OCI-LY1 (cell line): ENCODE measurements around the gene HLF.

Experiments used
- H2AFZ ChIP-seq: fragments of 200-600 bp; sonication (generic), shearing (Covaris generic); 2 replicates; pipeline ENCODE4 v1.6.0; 2014; ENCODE audit warnings: antibody characterized with exemption, mild to moderate bottlenecking, low read length
- H3F3A ChIP-seq: fragments of 200-600 bp; sonication (generic), shearing (Covaris generic); 2 replicates; pipeline ENCODE4 v1.6.0; 2014; ENCODE audit warnings: mild to moderate bottlenecking, antibody characterized with exemption, low read length, moderate library complexity; ENCODE audit not compliant: insufficient read depth
- H3K27ac ChIP-seq: fragments of 200-600 bp; sonication (generic); 2 replicates; pipeline ENCODE4 v1.5.1; 2014; ENCODE audit warnings: low read length, mixed run types, mild to moderate bottlenecking, low read depth; ENCODE audit not compliant: poor library complexity, severe bottlenecking
- H3K27me3 ChIP-seq: fragments of 200-600 bp; sonication (generic); 2 replicates; pipeline ENCODE4 v1.6.0; 2014; ENCODE audit warnings: antibody characterized with exemption, mild to moderate bottlenecking, low read length, moderate library complexity; ENCODE audit not compliant: insufficient read depth
- H3K36me3 ChIP-seq: fragments of 200-600 bp; sonication (generic); 2 replicates; pipeline ENCODE4 v1.6.1; 2014; ENCODE audit warnings: mild to moderate bottlenecking, antibody characterized with exemption, low read length, moderate library complexity, mixed read lengths; ENCODE audit not compliant: insufficient read depth
- H3K4me1 ChIP-seq: fragments of 200-600 bp; sonication (generic); 2 replicates; pipeline ENCODE4 v1.5.1; 2014; ENCODE audit warnings: mild to moderate bottlenecking, low read length, moderate library complexity; ENCODE audit not compliant: insufficient read depth, severe bottlenecking
- H3K4me2 ChIP-seq: fragments of 200-600 bp; sonication (generic), shearing (Covaris generic); 2 replicates; pipeline ENCODE4 v1.6.1; 2014; ENCODE audit warnings: low read length
- H3K4me3 ChIP-seq: fragments of 200-600 bp; sonication (generic); 2 replicates; pipeline ENCODE4 v1.5.1; 2014; ENCODE audit warnings: low read length, low read depth, mild to moderate bottlenecking, mixed read lengths; ENCODE audit not compliant: poor library complexity, severe bottlenecking
- H3K79me2 ChIP-seq: fragments of 200-600 bp; shearing (Covaris generic); 2 replicates; pipeline ENCODE4 v1.6.1; 2016; ENCODE audit warnings: mixed run types, low read length, mixed read lengths; ENCODE audit not compliant: insufficient read depth
- H3K9ac ChIP-seq: fragments of 200-600 bp; sonication (generic), shearing (Covaris generic); 2 replicates; pipeline ENCODE4 v1.6.1; 2014; ENCODE audit warnings: mild to moderate bottlenecking, low read length, mixed read lengths
- H3K9me2 ChIP-seq: fragments of 200-600 bp; sonication (generic), shearing (Covaris generic); 2 replicates; pipeline ENCODE4 v1.6.1; 2014; ENCODE audit warnings: low read depth, mild to moderate bottlenecking, low read length, mixed read lengths
- H3K9me3 ChIP-seq: fragments of 200-600 bp; shearing (Covaris generic); 2 replicates; pipeline ENCODE4 v1.6.1; 2014; ENCODE audit warnings: low read length, mixed read lengths
- H4K20me1 ChIP-seq: fragments of 200-600 bp; sonication (generic), shearing (Covaris generic); 2 replicates; pipeline ENCODE4 v1.6.0; 2016; ENCODE audit warnings: mild to moderate bottlenecking, low read length; ENCODE audit not compliant: insufficient read depth
- EZH2 ChIP-seq: fragments of 200-600 bp; sonication (generic), shearing (Covaris generic); IDR thresholded peaks from 2 replicates; pipeline ENCODE4 v1.8.0; 2017; ENCODE audit warnings: borderline replicate concordance, mixed run types, mild to moderate bottlenecking, antibody characterized with exemption, low read length, moderate library complexity, mixed read lengths
- TF ChIP-seq, protein P1 (sequence below): fragments of 200-600 bp; sonication (generic), shearing (Covaris generic); IDR thresholded peaks from 2 replicates; pipeline ENCODE4 v1.5.1; 2017; ENCODE audit warnings: mild to moderate bottlenecking, antibody characterized with exemption, low read length, moderate library complexity, mixed read lengths

The HLF gene

DNA sequence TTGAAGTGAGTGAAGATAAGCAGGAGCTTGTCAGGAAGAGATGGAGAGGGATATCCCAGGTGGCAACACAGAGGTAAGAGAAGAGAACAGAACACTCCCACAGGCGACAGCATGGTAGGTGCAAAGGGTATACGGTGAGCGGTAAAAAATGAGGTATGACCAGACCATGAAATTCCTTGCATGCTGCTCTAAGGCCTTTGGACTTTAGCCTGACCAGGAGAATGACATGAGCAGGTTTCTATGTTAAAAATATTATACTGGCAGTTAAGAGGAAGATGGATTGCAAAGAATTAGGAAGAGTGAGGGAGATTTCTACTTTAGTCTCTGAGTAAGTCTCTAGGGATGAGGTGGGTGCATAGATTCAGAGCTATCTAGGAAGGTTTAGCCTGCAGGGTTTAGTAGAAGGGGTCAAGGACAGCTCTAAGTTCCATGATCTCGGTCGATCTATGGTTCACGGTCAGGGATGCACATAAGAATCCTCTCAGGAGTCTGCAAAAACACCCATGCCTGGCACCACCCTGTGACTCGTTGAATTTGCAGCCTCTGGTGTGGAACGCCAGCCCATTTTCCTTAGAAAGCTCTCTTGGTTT is 65.7 kb downstream of the HLF start:
- no peaks in the 10 kb centered on the region for H3K9me3 ChIP-seq
- H4K20me1 ChIP-seq, result no peaks in the 10 kb centered on the region
- H3F3A ChIP-seq, result no peaks in the 10 kb centered on the region
- H3K4me2 ChIP-seq, result no peak overlapping the region
- no peak overlapping the region for H2AFZ ChIP-seq
- no peaks in the 10 kb centered on the region for H3K4me1 ChIP-seq
- H3K27ac ChIP-seq, result no peak overlapping the region
- TF ChIP-seq, protein P1, sequence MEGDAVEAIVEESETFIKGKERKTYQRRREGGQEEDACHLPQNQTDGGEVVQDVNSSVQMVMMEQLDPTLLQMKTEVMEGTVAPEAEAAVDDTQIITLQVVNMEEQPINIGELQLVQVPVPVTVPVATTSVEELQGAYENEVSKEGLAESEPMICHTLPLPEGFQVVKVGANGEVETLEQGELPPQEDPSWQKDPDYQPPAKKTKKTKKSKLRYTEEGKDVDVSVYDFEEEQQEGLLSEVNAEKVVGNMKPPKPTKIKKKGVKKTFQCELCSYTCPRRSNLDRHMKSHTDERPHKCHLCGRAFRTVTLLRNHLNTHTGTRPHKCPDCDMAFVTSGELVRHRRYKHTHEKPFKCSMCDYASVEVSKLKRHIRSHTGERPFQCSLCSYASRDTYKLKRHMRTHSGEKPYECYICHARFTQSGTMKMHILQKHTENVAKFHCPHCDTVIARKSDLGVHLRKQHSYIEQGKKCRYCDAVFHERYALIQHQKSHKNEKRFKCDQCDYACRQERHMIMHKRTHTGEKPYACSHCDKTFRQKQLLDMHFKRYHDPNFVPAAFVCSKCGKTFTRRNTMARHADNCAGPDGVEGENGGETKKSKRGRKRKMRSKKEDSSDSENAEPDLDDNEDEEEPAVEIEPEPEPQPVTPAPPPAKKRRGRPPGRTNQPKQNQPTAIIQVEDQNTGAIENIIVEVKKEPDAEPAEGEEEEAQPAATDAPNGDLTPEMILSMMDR, result no peak
- TF ChIP-seq EZH2, result no peak
- H3K79me2 ChIP-seq, result no peaks in the 10 kb centered on the region
- no peaks in the 10 kb centered on the region for H3K9me2 ChIP-seq
- H3K9ac ChIP-seq, result no peak overlapping the region
- H3K36me3 ChIP-seq, result no peaks in the 10 kb centered on the region
- H3K27me3 ChIP-seq, result 0 out of 2 replicates have a peak, but pooled peaks cover 4% of the 10 kb centered on the region
- H3K4me3 ChIP-seq, result no peak overlapping the region

DNA sequence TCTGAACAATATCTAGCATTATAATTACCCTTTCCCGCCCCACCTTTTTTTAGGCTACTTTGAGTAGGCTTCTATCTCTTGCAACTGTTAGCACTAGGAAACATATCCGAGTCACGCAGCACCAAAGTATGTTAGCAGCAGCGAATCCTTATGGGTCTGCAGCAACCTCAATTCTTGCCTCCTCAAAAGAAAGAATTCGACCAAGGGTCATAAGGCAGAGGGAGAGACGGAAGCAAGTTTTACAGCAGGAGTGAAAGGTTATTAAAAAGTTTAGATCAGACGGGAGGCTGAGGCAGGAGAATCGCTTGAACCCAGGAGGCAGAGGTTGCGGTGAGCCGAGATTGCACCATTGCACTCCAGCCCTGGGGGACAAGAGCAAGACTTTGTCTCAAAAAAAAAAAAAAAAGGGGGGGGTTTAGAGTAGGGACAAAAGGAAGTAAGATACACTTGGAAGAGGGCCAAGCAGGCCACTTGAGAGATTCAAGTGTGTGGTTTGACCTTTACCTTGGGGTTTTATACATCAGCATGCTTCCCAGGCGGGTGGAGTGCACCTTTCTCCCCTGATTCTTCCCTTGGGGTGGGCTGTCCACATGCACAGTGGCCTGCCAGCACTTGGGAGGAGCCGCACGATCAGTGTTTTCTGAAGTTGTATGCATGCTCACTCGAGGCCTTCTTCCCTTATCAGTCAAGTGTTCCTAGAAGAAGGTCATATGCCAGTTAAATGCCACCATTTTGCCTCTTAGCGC is 67.7 kb downstream of the HLF start:
- Histone ChIP-seq H3F3A (no peaks in the 10 kb centered on the region), H3K36me3 (no peaks in the 10 kb centered on the region), H2AFZ (no peak overlapping the region), H3K4me2 (no peak overlapping the region), H3K9me2 (no peaks in the 10 kb centered on the region), H3K4me1 (no peaks in the 10 kb centered on the region), H3K27me3 (0 out of 2 replicates have a peak, but pooled peaks cover 4% of the 10 kb centered on the region), H3K9me3 (no peaks in the 10 kb centered on the region), H3K79me2 (no peaks in the 10 kb centered on the region), H3K27ac (no peak overlapping the region), H3K9ac (no peak overlapping the region), H4K20me1 (no peaks in the 10 kb centered on the region), H3K4me3 (no peak overlapping the region)
- TF ChIP-seq, protein P1, result no peak
- no peak for TF ChIP-seq EZH2

DNA sequence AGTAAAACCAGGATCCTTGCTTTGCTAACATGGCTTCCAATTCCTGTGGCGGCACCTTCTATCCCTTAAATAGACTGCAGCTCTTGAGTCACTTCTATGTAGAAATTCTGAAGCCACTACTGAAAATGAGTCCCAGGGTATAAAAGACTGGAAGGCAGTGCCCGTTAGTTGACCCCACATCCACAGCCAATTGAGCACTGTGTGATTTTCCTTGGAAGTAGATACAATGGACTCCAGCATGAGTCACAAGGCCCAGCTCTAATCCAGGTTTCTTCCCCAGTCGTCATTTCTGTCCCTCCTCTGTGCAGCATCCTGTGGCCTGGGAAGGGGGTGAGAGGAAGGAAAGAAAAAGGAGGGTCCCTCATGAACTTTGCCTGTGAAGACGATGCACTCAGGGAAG is 69.5 kb downstream of the HLF start:
- Histone ChIP-seq H3K27me3 (0 out of 2 replicates have a peak, but pooled peaks cover 4% of the 10 kb centered on the region), H3K4me3 (no peak overlapping the region), H3K9me2 (no peaks in the 10 kb centered on the region), H3K79me2 (no peaks in the 10 kb centered on the region), H3K9ac (no peak overlapping the region), H3K36me3 (no peaks in the 10 kb centered on the region), H4K20me1 (no peaks in the 10 kb centered on the region), H2AFZ (no peak overlapping the region), H3K4me2 (no peak overlapping the region), H3F3A (no peaks in the 10 kb centered on the region), H3K27ac (no peak overlapping the region), H3K4me1 (no peaks in the 10 kb centered on the region), H3K9me3 (no peaks in the 10 kb centered on the region)
- no peak for TF ChIP-seq EZH2
- TF ChIP-seq, protein P1, result no peak
